ENCODE measurements around the gene ZNF607. TPM values are rescaled to one million over a fixed set of nuclear protein-coding genes. Genes with fewer than 3 reads are reported as not detected.
"Not testable (repeated sequence)": the region's sequence is repeated elsewhere in the genome, so short reads cannot be mapped to it uniquely, and the experiment has no call there.

The ZNF607 gene
- total and polyA plus RNA-seq, 2 experiments from 2014 or later, result 2.2 to 3.7 TPM

GRCh38 chr19:37692956-37693620 lies 26.5 kb downstream of the ZNF607 start:
- no peaks in the 10 kb centered on the region for H3K79me2 ChIP-seq (ENCODE audit: insufficient read depth)
- no peaks in the 10 kb centered on the region for H3F3A ChIP-seq (ENCODE audit: insufficient read depth)
- 0 out of 2 replicates have a peak, but pooled peaks cover 6% of the 10 kb centered on the region for H3K36me3 ChIP-seq (ENCODE audit: low read depth)
- TF ChIP-seq EZH2 (IDR thresholded peaks at IDR 0.05; ENCODE audit: insufficient read depth, poor library complexity, severe bottlenecking) (no peak), EZH2phosphoT487 (IDR thresholded peaks at IDR 0.05; ENCODE audit: insufficient read depth, low read depth) (no peak)
- WGBS, 2 experiments (ENCODE audit: low coverage in 1 of 2, low lambda C conversion rate in 2 of 2, missing lambda C conversion rate in 2 of 2), result 61 to 62% methylated on average over 11 of the region's 11 CpGs
- no peaks in the 10 kb centered on the region for H3K27me3 ChIP-seq (replicated peaks; ENCODE audit: insufficient read depth)
- no peaks in the 10 kb centered on the region for H3K4me1 ChIP-seq (ENCODE audit: insufficient read depth)
- H3K4me3 ChIP-seq, result no peak overlapping the region
- DNase-seq, result peak; percentile 6
- H3K27ac ChIP-seq, result no peak overlapping the region
- H3K9me3 ChIP-seq (ENCODE audit: low read depth), result no peaks in the 10 kb centered on the region
- no peaks in the 10 kb centered on the region for H4K20me1 ChIP-seq (ENCODE audit: insufficient read depth)
- in situ Hi-C loops (cut with MboI), result no loop called here
- H3K9me2 ChIP-seq (ENCODE audit: insufficient read depth), result no peaks in the 10 kb centered on the region
- H2AFZ ChIP-seq, result peak overlapping the region; percentile 92
- H3K9ac ChIP-seq, result no peak overlapping the region
- H3K4me2 ChIP-seq (ENCODE audit: unreplicated experiment), result no peak overlapping the region

DNA sequence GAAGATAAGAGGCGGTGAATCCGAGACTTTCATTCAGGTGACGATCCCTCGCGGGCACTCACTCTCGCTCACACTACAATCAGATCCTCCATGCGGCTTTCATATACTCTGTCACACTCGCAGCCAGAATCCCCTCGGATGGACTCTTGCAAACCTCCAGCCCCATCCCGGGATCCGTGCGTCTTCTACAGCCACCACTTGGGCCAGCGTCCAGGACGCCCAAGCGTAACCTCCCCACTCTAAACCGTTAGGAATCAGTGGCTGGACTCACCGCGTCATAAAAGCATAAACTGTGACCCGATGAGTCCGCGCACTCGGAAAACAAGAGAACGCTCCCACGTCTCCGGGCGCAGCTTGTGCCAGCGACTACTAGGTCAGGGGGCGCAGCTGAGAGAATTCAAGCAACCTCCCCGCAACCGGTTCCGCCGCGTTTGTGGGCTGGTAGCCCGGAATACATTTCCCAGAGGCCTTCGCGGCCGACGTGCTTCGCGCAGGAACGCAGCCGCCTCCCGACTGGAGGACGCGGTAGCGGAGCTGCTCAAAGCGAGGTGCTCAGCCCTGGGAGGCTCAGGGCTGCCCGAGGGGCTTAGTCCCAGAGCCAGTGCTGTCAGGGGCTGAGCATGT lies 27.6 kb downstream of the ZNF607 start:
- no peaks in the 10 kb centered on the region for H3K9me2 ChIP-seq (ENCODE audit: insufficient read depth)
- peak overlapping the region; percentile 88 for H3K4me2 ChIP-seq (ENCODE audit: unreplicated experiment)
- TF ChIP-seq EZH2phosphoT487 (IDR thresholded peaks at IDR 0.05; ENCODE audit: insufficient read depth, low read depth), result no peak
- H3F3A ChIP-seq (ENCODE audit: insufficient read depth), result no peaks in the 10 kb centered on the region
- H4K20me1 ChIP-seq (ENCODE audit: insufficient read depth), result no peaks in the 10 kb centered on the region
- no peaks in the 10 kb centered on the region for H3K9me3 ChIP-seq (ENCODE audit: low read depth)
- H2AFZ ChIP-seq, result peak overlapping the region; percentile 92
- in situ Hi-C loops (cut with MboI), result no loop called here
- H3K36me3 ChIP-seq (ENCODE audit: low read depth), result no peaks in the 10 kb centered on the region
- DNase-seq, result peak; percentile 94
- peak overlapping the region; percentile 83 for H3K9ac ChIP-seq
- peak overlapping the region; percentile 65 for H3K27ac ChIP-seq
- H3K27me3 ChIP-seq (replicated peaks; ENCODE audit: insufficient read depth), result no peaks in the 10 kb centered on the region
- H3K4me1 ChIP-seq (ENCODE audit: insufficient read depth), result no peaks in the 10 kb centered on the region
- WGBS, 2 experiments (ENCODE audit: low coverage in 1 of 2, low lambda C conversion rate in 2 of 2, missing lambda C conversion rate in 2 of 2), result 1 to 3% methylated on average over 47 to 48 of the region's 48 CpGs
- H3K4me3 ChIP-seq, result peak overlapping the region; percentile 83
- H3K79me2 ChIP-seq (ENCODE audit: insufficient read depth), result no peaks in the 10 kb centered on the region

DNA sequence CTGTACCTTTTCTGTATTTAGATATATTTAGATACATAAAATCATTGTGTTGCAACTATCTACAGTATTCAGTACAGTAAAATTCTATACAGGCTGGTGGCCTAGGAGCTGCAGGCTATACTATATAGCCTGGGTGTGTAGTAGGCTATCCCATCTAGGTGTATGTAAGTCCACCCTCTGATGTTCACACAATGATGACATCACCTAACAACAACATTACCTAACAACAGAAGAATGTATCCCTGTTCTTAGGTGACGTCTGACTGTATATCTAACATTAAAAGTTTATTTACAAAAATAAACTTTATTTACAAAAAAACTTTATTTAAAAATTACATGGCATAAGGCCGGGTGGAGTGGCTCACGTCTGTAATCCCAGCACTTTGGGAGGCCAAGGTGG lies 36.0 kb downstream of the ZNF607 start:
- no peaks in the 10 kb centered on the region for H3K27me3 ChIP-seq (replicated peaks; ENCODE audit: insufficient read depth)
- H3F3A ChIP-seq (ENCODE audit: insufficient read depth), result no peaks in the 10 kb centered on the region
- no peak overlapping the region for H3K4me3 ChIP-seq
- H3K27ac ChIP-seq, result no peak overlapping the region
- no peaks in the 10 kb centered on the region for H3K9me2 ChIP-seq (ENCODE audit: insufficient read depth)
- in situ Hi-C loops (cut with MboI), result no loop called here
- no peak for TF ChIP-seq EZH2phosphoT487 (IDR thresholded peaks at IDR 0.05; ENCODE audit: insufficient read depth, low read depth)
- TF ChIP-seq EZH2 (IDR thresholded peaks at IDR 0.05; ENCODE audit: insufficient read depth, poor library complexity, severe bottlenecking), result no peak
- no peaks in the 10 kb centered on the region for H3K79me2 ChIP-seq (ENCODE audit: insufficient read depth)
- H4K20me1 ChIP-seq (ENCODE audit: insufficient read depth), result no peaks in the 10 kb centered on the region
- no peak overlapping the region for H3K9ac ChIP-seq
- H3K4me1 ChIP-seq (ENCODE audit: insufficient read depth), result no peaks in the 10 kb centered on the region
- H3K4me2 ChIP-seq (ENCODE audit: unreplicated experiment), result no peak overlapping the region
- H2AFZ ChIP-seq, result no peak overlapping the region
- H3K9me3 ChIP-seq (ENCODE audit: low read depth), result no peaks in the 10 kb centered on the region
- 38 to 45% methylated on average over 3 of the region's 3 CpGs for WGBS, 2 experiments (ENCODE audit: low coverage in 1 of 2, low lambda C conversion rate in 2 of 2, missing lambda C conversion rate in 2 of 2)
- DNase-seq, result no peak
- no peaks in the 10 kb centered on the region for H3K36me3 ChIP-seq (ENCODE audit: low read depth)

- DNase-seq, result no peak
- H3K36me3 ChIP-seq (ENCODE audit: low read depth), result no peaks in the 10 kb centered on the region
- TF ChIP-seq EZH2 (IDR thresholded peaks at IDR 0.05; ENCODE audit: insufficient read depth, poor library complexity, severe bottlenecking) (no peak), EZH2phosphoT487 (IDR thresholded peaks at IDR 0.05; ENCODE audit: insufficient read depth, low read depth) (no peak)
- H2AFZ ChIP-seq, result no peak overlapping the region
- H3K79me2 ChIP-seq (ENCODE audit: insufficient read depth), result no peaks in the 10 kb centered on the region
- no peak overlapping the region for H3K4me3 ChIP-seq
- no peaks in the 10 kb centered on the region for H3K4me1 ChIP-seq (ENCODE audit: insufficient read depth)
- WGBS, 2 experiments (ENCODE audit: low coverage in 1 of 2, low lambda C conversion rate in 2 of 2, missing lambda C conversion rate in 2 of 2), result 71% methylated on average over 6 of the region's 6 CpGs
- H3K9ac ChIP-seq, result no peak overlapping the region
- no peak overlapping the region for H3K4me2 ChIP-seq (ENCODE audit: unreplicated experiment)
- peaks cover 10% of the 10 kb centered on the region for H3K9me3 ChIP-seq (ENCODE audit: low read depth)
- no peak overlapping the region for H3K27ac ChIP-seq
- no peaks in the 10 kb centered on the region for H3K9me2 ChIP-seq (ENCODE audit: insufficient read depth)
- H4K20me1 ChIP-seq (ENCODE audit: insufficient read depth), result no peaks in the 10 kb centered on the region
- in situ Hi-C loops (cut with MboI), result no loop called here
- H3F3A ChIP-seq (ENCODE audit: insufficient read depth), result peaks cover 15% of the 10 kb centered on the region
- H3K27me3 ChIP-seq (replicated peaks; ENCODE audit: insufficient read depth), result no peaks in the 10 kb centered on the region
These were observed 50.1 kb downstream of the ZNF607 start for GRCh38 chr19:37669450-37669914.

- H3K9me3 ChIP-seq (ENCODE audit: low read depth); H3K36me3 ChIP-seq (ENCODE audit: low read depth); H2AFZ ChIP-seq; H3K27ac ChIP-seq; H3K9me2 ChIP-seq (ENCODE audit: insufficient read depth); H3K9ac ChIP-seq; in situ Hi-C loops (cut with MboI); H4K20me1 ChIP-seq (ENCODE audit: insufficient read depth); H3K4me2 ChIP-seq (ENCODE audit: unreplicated experiment); DNase-seq; H3K27me3 ChIP-seq (replicated peaks; ENCODE audit: insufficient read depth); H3K4me3 ChIP-seq: not testable (repeated sequence)
- 90% methylated on average over 8 of the region's 8 CpGs for WGBS, 2 experiments (ENCODE audit: low coverage in 1 of 2, low lambda C conversion rate in 2 of 2, missing lambda C conversion rate in 2 of 2)
- Histone ChIP-seq H3K4me1 (ENCODE audit: insufficient read depth) (peaks cover 13% of the 10 kb centered on the region), H3K79me2 (ENCODE audit: insufficient read depth) (peaks cover 28% of the 10 kb centered on the region), H3F3A (ENCODE audit: insufficient read depth) (peaks cover 15% of the 10 kb centered on the region)
These were observed 62.4 kb downstream of the ZNF607 start for GRCh38 chr19:37657157-37657556.
